AG09319 (cell line): ENCODE results near the gene SEC14L6.

ENCODE experiments used
- DNase-seq: peaks from one replicate; pipeline ENCODE4 v3.0.0-alpha.2; 2010; ENCODE audit warnings: low read depth; ENCODE audit errors: extremely low read depth
- CTCF ChIP-seq: IDR thresholded peaks from 2 replicates; pipeline ENCODE4 v1.5.1; 2011; ENCODE audit warnings: low read depth, mild to moderate bottlenecking, inconsistent platforms, low read length, moderate library complexity

The SEC14L6 gene

DNA sequence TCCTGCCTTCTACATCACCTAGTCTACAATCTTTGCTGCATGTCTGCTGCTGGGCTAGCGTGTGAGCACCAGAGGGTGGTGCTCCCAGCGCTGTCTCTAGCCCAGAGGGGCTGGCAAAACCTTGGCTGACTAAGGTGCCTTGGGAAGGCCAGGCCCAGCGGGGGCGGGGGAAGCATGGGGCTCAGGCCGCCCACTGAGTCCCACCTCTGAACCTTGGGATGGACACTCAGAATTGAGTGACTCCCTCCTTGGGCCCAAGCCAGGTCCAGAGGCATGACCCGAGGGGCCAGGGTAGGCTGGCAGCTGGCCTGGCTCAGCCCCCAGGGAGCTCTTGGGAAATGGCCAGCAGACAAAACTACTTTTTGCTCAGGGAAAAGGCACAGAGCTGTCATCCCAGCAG lies 35.5 kb upstream of the SEC14L6 start:
- TF ChIP-seq CTCF, result no peak
- no peak for DNase-seq

DNA sequence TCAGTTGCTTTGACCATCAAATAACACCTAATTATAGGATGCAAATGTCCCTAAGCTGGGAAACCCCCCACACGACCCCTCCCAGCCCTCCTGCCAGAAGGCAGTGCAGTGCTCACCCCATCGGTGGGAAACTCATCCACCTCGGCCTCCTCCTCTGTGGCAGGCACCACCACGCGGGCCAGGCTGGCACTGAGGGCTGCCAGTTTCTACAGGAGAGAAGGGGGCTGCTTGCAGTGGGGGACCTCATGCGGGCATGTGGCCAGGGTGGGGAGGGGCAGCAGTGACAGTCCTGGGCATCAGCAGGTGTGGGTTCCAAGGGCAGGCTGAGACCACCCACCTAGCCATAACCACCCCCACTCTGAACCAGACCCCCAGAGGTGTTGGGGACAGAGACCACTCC lies 34.4 kb upstream of the SEC14L6 start:
- no peak for DNase-seq
- TF ChIP-seq CTCF, result no peak

DNA sequence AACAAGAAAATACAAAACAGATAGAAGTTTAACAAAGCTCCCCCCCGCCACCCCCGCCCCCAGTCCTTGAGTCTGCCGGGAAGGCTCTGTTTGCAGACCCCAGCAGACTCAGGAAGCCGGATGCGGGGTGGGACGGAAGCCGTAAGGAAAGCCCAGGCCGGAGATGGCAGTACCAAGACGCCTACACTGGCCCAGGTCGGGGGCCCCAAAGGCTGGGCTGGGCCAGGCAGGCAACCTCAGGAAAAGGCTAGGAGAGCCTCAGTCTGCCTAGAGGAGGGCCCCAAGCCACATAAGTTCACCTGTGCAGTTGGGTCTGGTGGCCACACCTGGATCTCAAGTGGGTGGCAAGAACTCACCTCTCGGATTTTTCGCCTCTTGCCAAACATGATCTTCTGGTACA lies 31.9 kb upstream of the SEC14L6 start:
- no peak for TF ChIP-seq CTCF
- DNase-seq, result no peak

- DNase-seq, result no peak
- TF ChIP-seq CTCF, result no peak
Observed at GRCh38 chr22:30575859-30576258, 29.3 kb upstream of the SEC14L6 start.

DNA sequence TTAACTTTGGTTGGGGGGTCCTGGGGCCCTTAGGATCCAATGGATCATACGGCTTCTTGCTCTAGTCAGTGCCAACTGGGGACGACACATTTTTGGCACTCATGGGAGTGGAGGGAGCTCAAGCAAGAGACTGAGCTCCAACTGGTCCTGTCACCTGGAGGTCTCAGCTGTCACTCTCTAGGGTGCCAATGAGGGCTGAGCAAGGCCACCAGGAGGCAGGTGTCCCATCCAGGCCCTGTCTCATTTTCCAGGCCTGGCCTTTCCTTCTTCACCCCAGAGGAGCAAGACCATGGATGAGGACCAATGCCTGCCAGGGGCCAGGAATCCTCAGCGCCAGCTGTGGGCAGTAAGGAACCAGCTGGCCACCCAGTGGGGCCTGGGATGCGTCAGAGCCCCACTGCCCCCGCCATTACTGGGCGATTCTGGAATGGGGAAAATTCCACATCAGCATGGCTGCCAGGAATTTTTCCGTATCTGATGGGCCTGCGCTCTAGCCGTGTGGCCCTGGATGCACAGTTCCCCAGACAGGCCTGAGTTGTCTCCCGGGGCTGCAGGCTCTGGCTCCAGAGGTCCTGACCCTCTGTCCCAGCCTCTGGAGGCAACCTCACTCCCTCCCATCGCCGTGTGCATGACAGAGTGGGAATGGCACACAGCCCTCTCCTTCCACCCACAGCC lies 28.6 kb upstream of the SEC14L6 start:
- peak; percentile 2; the same call in 1 of the 2 replicates for TF ChIP-seq CTCF

GRCh38 chr22:30574095-30574981 lies 27.8 kb upstream of the SEC14L6 start, which contains the start of gene GAL3ST1:
TSS of gene GAL3ST1 (minus strand) at chr22:30574665. CDS start at chr22:30557392, 17,273 bp downstream.
- TF ChIP-seq CTCF, result no peak
- no peak for DNase-seq

More for the DNA sequence above, 28.6 kb upstream of the SEC14L6 start:
- DNase-seq, result no peak

- TF ChIP-seq CTCF, result no peak
- DNase-seq, result no peak
Observed at GRCh38 chr22:30573594-30574094, 27.1 kb upstream of the SEC14L6 start.
